Stimulated activated CD4-positive, alpha-beta T cell treated with anti-CD3 and anti-CD28 coated beads, Interleukin-12 subunit alpha, Interleukin-12 subunit beta, amount 100 ng/mL, for 4 hours (primary cell): ENCODE measurements around the gene VEPH1.

ENCODE experiments used
- DNase-seq: peaks from one replicate; pipeline ENCODE4 v3.0.0-alpha.2; 2020

The VEPH1 gene

GRCh38 chr3:157247391-157247790, 255.8 kb downstream of the VEPH1 start:
- no peak for DNase-seq

GRCh38 chr3:157242836-157243235, 260.4 kb downstream of the VEPH1 start:
- DNase-seq, result no peak

GRCh38 chr3:157241599-157241998, 261.6 kb downstream of the VEPH1 start:
- DNase-seq, result no peak

GRCh38 chr3:157240408-157240807, 262.8 kb downstream of the VEPH1 start:
- no peak for DNase-seq

GRCh38 chr3:157239082-157239704, 264.0 kb downstream of the VEPH1 start:
- peak; percentile 66 for DNase-seq

GRCh38 chr3:157238457-157238856, 264.8 kb downstream of the VEPH1 start:
- no peak for DNase-seq

- DNase-seq, result no peak
Observed at GRCh38 chr3:157237886-157238285, 265.3 kb downstream of the VEPH1 start.

GRCh38 chr3:157235291-157235690, 267.9 kb downstream of the VEPH1 start:
- DNase-seq, result no peak

GRCh38 chr3:157233923-157234322, 269.3 kb downstream of the VEPH1 start:
- no peak for DNase-seq

GRCh38 chr3:157232141-157232540, 271.1 kb downstream of the VEPH1 start:
- DNase-seq, result no peak

GRCh38 chr3:157231071-157231470, 272.1 kb downstream of the VEPH1 start:
- no peak for DNase-seq

GRCh38 chr3:157226173-157226847, 276.9 kb downstream of the VEPH1 start:
- DNase-seq, result no peak

- DNase-seq, result no peak
Observed at GRCh38 chr3:157225001-157225400, 278.2 kb downstream of the VEPH1 start.

GRCh38 chr3:157220883-157221282, 282.3 kb downstream of the VEPH1 start:
- DNase-seq, result no peak

- no peak for DNase-seq
Observed at GRCh38 chr3:157220211-157220610, 283.0 kb downstream of the VEPH1 start.

GRCh38 chr3:157219215-157219614, 284.0 kb downstream of the VEPH1 start:
- no peak for DNase-seq
